Muscle layer of colon (tissue), 2 donors: Measurements from ENCODE around the gene CDKAL1.

Experiments
- H3K27ac ChIP-seq: one replicate; pipeline ENCODE4 v1.7.0; 2013; ENCODE audit warnings: low read depth, mild to moderate bottlenecking, low read length, moderate library complexity
- H3K27me3 ChIP-seq, 2 donors: one replicate each; pipeline ENCODE4 v1.7.0; 2013; ENCODE audit warnings: low read length in 2 of 2, mild to moderate bottlenecking in 2 of 2; ENCODE audit not compliant: insufficient read depth in 2 of 2, control insufficient read depth in 1 of 2
- H3K36me3 ChIP-seq: one replicate; pipeline ENCODE4 v1.7.0; 2013; ENCODE audit warnings: mild to moderate bottlenecking, low read length; ENCODE audit not compliant: insufficient read depth
- H3K4me1 ChIP-seq: one replicate; pipeline ENCODE4 v1.7.0; 2013; ENCODE audit warnings: mild to moderate bottlenecking, low read length; ENCODE audit not compliant: insufficient read depth
- H3K4me3 ChIP-seq, 2 donors: one replicate each; pipeline ENCODE4 v1.7.0; 2013; ENCODE audit warnings: low read length in 2 of 2, low read depth in 1 of 2, mild to moderate bottlenecking in 1 of 2, moderate library complexity in 1 of 2
- H3K9ac ChIP-seq: one replicate; pipeline ENCODE4 v1.7.0; 2013; ENCODE audit warnings: low read length
- H3K9me3 ChIP-seq: one replicate; pipeline ENCODE4 v1.7.0; 2013; ENCODE audit warnings: mild to moderate bottlenecking, low read length
- donor health status: abdominal sarcoma.
- donor health status: Adenocarcinoma of cecum.

CDKAL1 gene

DNA sequence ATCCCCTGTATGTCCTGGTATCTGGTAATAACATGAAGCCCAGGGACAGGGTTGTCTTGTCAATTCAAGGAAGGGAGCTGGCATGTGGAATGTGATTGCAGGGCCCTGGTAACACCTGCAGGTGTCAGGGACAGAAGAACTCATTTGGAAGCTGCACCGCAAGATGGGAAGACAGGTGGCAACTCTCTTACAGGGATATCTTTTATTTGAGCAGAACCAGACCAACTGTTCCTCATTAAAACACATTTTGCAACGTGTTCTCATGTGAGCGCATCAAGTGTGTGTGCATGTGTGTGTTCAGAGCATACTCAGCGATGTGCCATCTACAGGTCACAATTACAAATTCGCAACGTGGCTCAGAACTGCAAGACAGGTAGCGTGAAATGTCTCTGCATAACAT is 688.4 kb downstream of the CDKAL1 start:
- Histone ChIP-seq H3K27me3 (no peaks in the 10 kb centered on the region), H3K9ac (no peak overlapping the region), H3K9me3 (no peaks in the 10 kb centered on the region), H3K27ac (no peak overlapping the region), H3K4me1 (no peaks in the 10 kb centered on the region), H3K4me3 (no peak overlapping the region), H3K36me3 (no peaks in the 10 kb centered on the region)

DNA sequence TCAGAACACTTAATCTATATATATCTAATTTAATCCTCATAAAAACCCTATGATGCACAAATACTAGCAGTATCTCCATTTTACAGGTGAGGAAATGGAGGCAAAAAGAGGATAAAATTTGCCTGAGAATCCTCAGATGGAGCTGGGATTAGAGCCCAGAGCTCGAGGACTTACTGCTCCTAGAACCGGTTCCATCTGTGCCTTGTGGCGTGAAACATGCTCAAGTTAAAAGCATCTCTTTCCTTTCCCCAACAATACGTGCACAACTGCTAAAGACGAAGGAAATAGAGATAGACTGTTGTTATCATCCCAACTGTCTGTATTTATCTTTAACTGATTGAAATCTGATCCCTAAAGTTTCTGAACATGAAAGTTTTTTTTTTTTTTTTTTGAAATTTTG is 691.7 kb downstream of the CDKAL1 start:
- Histone ChIP-seq H3K9ac (no peak overlapping the region), H3K9me3 (no peaks in the 10 kb centered on the region), H3K27ac (no peak overlapping the region), H3K27me3 (no peaks in the 10 kb centered on the region), H3K4me1 (no peaks in the 10 kb centered on the region), H3K4me3 (no peak overlapping the region), H3K36me3 (no peaks in the 10 kb centered on the region)

DNA sequence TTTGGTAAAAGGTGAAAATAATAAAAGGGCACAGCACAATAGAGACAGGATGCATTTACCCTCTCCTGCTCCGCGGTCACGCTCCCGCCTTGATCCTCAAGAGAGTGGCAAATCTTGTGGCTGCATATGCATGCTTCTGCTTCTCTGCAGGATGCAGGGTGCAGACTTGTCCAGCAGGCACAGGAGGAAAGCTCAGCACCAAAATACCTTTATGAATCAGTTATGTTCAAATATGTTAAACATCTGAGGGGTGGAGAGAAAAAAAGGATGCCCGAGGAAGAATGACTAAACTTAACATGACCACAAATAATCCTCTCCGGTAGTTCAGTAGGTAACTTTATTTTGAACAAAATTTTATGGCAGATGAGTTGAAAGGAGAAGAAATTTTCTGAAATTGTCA is 693.2 kb downstream of the CDKAL1 start:
- Histone ChIP-seq H3K9me3 (no peaks in the 10 kb centered on the region), H3K4me3 (no peak overlapping the region), H3K4me1 (no peaks in the 10 kb centered on the region), H3K36me3 (no peaks in the 10 kb centered on the region), H3K9ac (no peak overlapping the region), H3K27ac (no peak overlapping the region), H3K27me3 (no peaks in the 10 kb centered on the region)

DNA sequence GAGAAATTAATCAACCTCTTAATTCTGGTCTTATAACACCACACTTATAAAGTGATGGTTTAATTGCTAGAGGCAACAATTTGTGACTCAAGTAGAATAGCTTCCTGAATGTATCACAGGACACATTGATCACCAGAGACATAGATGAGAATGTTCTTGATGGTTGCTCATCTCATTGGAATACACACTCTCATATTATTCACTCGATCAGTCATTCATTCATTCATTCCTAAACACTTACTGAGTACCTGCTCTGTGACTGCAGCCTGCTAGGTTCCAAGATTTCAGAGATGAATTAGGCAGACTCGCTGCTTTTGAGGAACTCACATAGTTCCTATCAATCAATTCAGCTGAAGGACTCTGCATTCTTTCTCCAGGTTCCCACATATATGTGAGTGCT is 694.2 kb downstream of the CDKAL1 start:
- H3K27ac ChIP-seq, result no peak overlapping the region
- H3K9ac ChIP-seq, result no peak overlapping the region
- no peaks in the 10 kb centered on the region for H3K27me3 ChIP-seq
- no peaks in the 10 kb centered on the region for H3K9me3 ChIP-seq
- no peak overlapping the region for H3K4me3 ChIP-seq
- H3K4me1 ChIP-seq, result no peaks in the 10 kb centered on the region
- H3K36me3 ChIP-seq, result peaks cover 6% of the 10 kb centered on the region

DNA sequence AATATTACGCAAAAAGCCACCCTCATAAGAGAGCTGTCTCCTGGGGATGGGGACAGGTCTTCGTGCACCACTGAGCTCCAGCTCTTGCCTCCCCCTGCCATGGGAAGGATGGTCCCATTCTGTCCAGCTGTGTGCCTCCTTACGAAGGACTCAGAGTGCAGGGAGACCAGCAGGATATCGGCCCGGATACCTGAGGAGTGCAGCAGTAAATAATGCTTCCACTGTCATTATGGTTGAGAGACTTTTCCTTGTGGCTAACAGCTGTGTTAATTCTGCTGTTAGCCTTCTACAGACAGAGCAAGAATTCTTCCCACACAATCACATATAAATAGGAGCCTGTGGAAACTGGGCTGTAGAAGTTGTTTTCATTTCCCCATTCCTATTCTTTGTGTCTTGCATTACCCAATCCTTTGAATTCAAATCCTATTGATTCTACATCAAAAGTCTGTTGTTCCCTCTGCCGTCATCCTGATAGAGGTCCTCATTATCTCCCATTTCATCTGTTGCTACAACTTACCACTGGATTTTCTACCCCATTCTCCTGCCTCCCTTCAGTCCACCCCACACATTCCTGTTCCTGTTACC is 694.7 kb downstream of the CDKAL1 start:
- no peaks in the 10 kb centered on the region for H3K27me3 ChIP-seq
- no peak overlapping the region for H3K9ac ChIP-seq
- H3K9me3 ChIP-seq, result no peaks in the 10 kb centered on the region
- no peak overlapping the region for H3K27ac ChIP-seq
- H3K4me1 ChIP-seq, result no peaks in the 10 kb centered on the region
- no peak overlapping the region for H3K4me3 ChIP-seq
- peaks cover 9% of the 10 kb centered on the region for H3K36me3 ChIP-seq

DNA sequence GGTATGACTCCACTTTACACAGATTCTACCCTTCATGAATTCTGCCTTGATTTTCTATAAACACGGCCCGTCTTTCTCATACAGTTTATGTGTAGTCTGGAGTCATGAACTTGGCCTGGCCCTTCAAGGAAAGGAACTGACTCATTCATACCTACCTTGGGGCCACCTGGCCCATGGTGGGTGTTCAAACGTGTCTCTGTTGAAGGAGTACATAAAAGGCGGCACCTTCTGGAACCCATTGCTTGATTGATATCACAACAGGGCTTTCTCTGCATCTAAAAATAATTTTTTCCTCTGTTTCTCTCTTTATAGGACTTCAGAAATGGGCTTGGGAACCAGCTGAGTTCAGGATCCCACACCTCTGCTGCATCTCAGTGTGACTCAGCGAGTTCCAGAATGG is 696.3 kb downstream of the CDKAL1 start:
- Histone ChIP-seq H3K27me3 (no peaks in the 10 kb centered on the region), H3K9ac (no peak overlapping the region), H3K4me1 (no peaks in the 10 kb centered on the region), H3K4me3 (no peak overlapping the region), H3K36me3 (peaks cover 9% of the 10 kb centered on the region), H3K27ac (no peak overlapping the region), H3K9me3 (no peaks in the 10 kb centered on the region)

DNA sequence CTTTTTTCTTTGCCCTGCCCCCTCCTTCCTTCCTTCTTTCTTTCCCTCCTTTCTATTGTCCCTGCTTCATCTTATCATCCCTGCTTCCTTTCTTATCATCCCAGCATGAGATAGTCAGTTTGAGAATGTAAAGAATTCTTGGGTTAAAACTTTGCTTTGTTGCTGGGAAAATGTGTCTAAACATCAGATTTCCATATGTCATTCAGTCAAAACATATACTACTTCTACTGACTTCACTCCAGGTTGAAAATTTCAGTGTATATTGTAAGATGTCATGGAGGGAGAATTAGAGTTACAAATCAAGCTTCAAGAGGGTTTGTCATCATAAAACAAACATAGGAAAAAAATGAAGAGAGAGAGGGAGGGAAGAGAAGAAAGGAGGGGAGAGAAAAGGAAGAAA is 700.9 kb downstream of the CDKAL1 start:
- Histone ChIP-seq H3K27me3 (no peaks in the 10 kb centered on the region), H3K4me3 (no peak overlapping the region), H3K9me3 (no peaks in the 10 kb centered on the region), H3K9ac (no peak overlapping the region), H3K27ac (no peak overlapping the region), H3K36me3 (peaks cover 9% of the 10 kb centered on the region), H3K4me1 (no peaks in the 10 kb centered on the region)

DNA sequence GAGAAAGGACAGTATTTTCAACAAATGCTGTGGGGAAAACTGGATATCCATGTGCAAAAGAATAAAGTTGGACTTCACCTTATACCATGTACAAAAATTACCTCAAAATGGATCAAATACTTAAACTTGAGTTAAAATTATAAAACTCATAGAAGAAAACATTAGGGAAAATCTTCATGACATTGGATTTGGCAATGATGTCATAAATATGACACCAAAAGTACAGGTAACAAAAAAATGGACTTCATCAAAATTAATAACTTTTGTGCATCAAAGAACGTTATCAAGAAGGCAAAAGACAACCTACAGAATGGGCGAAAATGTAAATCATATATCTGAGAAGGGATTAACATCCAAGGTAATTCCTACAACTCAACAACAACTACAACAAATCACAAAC is 704.0 kb downstream of the CDKAL1 start:
- no peak overlapping the region for H3K9ac ChIP-seq
- H3K36me3 ChIP-seq, result peaks cover 5% of the 10 kb centered on the region
- H3K27ac ChIP-seq, result no peak overlapping the region
- H3K27me3 ChIP-seq, result no peaks in the 10 kb centered on the region
- no peaks in the 10 kb centered on the region for H3K4me1 ChIP-seq
- H3K9me3 ChIP-seq, result no peaks in the 10 kb centered on the region
- no peak overlapping the region for H3K4me3 ChIP-seq

DNA sequence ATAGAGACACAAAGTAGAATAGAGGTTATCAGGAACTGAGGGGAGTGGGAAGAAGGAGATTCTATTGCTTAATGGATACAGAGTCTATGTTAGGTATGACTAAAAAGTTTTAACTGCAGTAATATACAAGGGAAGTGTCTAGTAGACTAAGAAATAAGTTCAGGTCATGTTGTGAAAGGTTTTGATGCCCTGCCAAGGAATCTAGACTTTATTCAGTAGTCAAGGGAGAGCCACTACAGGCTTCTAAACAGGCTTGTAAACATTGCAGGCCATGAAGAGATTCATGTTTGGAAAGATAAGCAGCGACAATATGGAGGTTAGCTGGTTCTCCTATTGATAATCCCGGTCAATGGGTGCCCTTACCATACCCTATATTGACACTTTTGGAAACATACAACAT is 706.5 kb downstream of the CDKAL1 start:
- H3K4me1 ChIP-seq, result no peaks in the 10 kb centered on the region
- no peaks in the 10 kb centered on the region for H3K9me3 ChIP-seq
- no peak overlapping the region for H3K9ac ChIP-seq
- H3K36me3 ChIP-seq, result no peaks in the 10 kb centered on the region
- no peak overlapping the region for H3K27ac ChIP-seq
- H3K4me3 ChIP-seq, result no peak overlapping the region
- no peaks in the 10 kb centered on the region for H3K27me3 ChIP-seq

DNA sequence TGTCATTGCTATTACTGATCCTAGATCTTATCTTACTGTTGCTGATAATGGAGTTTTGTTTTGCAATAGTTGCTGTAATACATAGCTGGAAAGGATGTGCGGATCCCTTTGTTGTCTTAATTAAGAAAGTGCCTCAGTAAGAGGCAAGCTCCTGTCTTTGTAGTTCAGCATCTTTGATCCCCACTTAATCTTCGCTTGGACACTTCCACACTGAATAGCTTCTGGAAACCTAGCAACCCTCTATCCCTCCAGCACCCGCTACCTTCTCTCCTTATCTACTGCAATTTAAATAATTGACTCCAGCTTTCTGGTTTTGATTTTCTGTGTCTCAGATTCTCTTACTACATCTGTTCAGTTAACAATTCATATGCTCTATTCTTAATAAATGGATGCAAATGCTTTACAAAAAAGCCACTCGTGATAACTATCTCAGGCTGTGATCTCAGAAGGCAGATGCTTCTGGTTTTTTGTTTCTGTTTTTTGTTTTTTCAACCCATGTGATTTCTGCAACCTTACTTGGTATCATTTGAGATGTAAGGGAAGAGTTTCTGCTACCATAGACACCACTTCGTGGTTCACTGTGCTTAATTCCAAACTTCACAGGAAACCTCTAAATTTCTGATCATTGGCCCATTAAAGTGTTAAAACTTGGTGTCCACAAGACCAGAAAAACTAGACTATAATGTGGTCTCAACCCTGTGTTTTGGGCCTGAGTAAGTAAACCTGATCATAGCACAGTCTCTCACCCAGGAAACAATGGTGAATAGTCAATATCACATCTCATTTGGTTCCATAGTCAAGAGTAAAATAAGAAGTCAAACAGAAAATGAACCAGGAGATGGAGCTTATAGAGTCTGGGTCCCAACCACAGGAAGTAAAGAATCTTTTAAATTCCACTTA is 707.2 kb downstream of the CDKAL1 start:
- Histone ChIP-seq H3K4me1 (no peaks in the 10 kb centered on the region), H3K4me3 (no peak overlapping the region), H3K27me3 (no peaks in the 10 kb centered on the region), H3K27ac (no peak overlapping the region), H3K9ac (no peak overlapping the region), H3K36me3 (no peaks in the 10 kb centered on the region), H3K9me3 (no peaks in the 10 kb centered on the region)

DNA sequence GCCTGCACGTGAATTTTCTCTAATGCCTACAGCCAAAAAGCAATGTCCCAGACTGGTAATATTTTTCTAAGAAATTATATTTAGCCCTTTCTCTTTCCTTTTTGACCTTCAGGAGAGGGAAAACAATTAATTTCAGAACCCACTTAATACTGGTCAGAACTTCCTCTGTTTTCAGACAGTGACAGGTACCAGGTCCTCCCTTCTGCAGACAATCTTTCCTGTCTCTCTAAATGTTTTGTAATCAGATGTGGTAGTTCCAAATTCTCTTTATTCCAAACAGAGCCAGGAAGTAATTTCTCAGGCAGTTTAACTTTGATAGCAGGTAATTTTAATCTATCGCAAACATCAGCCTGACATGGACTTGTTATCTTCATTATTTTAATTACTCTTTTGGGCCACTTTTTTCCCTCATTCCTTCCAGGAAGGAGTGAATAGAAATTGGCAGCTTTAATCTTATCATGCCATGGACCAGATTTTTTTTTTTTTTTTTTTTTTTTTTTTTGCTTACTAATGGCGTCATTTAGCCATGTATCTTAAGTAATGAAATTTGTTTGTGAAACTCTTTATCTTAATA is 710.7 kb downstream of the CDKAL1 start:
- Histone ChIP-seq H3K9ac (no peak overlapping the region), H3K27me3 (no peaks in the 10 kb centered on the region), H3K9me3 (no peaks in the 10 kb centered on the region), H3K4me3 (no peak overlapping the region), H3K4me1 (no peaks in the 10 kb centered on the region), H3K36me3 (no peaks in the 10 kb centered on the region), H3K27ac (no peak overlapping the region)
